ENCODE data around the gene KRTAP5-1.
"Not testable (repeated sequence)": the region's sequence is repeated elsewhere in the genome, so short reads cannot be mapped to it uniquely, and the experiment has no call there.

Gene KRTAP5-1, protein sequence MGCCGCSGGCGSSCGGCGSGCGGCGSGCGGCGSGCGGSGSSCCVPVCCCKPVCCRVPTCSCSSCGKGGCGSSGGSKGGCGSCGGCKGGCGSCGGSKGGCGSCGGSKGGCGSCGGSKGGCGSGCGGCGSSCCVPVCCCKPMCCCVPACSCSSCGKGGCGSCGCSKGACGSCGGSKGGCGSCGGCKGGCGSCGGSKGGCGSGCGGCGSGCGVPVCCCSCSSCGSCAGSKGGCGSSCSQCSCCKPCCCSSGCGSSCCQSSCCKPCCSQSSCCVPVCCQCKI
- 0 to 0.15 (median 0) reads per million in 4 donors for total RNA-seq

DNA sequence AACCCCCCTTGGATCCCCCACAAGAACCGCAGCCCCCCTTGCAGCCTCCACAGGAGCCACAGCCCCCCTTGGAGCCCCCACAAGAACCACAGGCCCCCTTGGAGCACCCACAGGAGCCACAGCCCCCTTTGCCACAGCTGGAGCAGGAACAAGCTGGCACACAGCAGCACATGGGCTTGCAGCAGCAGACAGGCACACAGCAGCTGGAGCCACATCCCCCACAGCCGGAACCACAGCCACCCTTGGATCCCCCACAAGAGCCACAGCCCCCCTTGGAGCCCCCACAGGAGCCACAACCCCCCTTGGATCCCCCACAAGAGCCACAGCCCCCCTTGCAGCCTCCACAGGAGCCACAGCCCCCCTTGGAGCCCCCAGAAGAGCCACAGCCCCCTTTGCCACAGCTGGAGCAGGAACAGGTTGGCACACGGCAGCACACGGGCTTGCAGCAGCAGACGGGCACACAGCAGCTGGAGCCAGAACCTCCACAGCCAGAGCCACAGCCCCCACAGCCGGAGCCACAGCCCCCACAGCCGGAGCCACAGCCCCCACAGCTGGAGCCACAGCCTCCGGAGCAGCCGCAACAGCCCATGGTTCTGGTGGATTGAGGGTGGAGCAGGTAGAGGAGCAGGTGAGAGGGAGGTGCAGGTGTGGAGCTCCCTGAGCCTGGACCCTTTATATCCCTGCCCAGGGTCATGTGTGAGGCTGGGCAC is at the start of gene KRTAP5-1:
Gene KRTAP5-1 (minus strand): TSS at position 623 of the 710 bp plus-strand sequence. CDS start 34 bp downstream, at position 589.
- DNase-seq, result not testable (repeated sequence)

DNA sequence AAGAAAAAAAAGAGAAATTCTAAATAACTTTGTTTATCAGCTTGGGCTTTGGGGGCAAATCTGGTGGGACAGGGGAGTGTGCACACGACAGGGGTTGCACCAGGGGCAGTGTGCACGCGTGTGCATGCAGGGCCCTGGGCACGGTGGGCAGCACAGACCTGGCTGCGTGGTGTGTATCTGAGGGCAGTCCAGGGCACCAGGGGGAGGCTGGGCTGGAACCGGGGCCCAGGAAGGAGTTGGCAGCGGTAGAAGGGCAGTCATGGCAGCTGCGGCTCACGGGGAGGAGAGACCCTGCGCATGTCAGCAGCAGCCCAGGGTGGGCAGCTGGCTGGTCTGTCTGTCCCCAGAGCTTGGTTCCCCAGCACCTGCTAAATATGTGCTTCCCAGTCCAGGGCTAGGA is 48.8 kb upstream of the KRTAP5-1 start:
- DNase-seq, result no peak

DNA sequence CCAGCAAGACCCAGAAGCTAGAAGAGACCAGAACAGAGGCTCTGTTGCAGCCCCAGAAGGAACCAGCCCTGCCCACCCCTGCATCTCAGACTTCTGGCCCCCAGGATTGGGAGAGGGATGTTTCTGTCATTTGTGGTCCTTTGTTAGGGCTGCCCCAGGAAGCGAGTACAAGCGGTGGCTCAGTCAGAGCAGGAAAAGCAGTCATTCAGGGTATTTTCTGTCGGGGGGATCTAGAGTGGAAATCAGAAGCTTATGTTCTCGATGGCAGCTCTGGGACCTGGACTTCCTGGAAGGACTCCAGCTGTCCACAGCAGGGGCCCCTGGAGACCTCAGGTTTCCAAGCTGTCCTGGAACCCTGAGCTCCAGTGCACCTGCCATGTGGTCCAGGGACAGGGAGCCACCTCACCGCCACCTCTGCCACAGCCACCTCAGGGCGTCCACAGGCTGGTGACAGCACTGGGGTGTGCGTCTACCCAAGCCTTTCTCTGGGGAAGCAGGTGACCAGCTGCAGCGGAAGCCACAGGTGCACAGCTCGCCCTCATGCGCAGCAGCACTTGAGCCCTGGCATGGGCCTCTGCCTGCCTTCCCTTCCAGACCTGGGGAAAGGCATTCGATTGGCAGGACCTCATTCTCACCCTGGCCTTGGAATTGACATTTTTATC is 47.1 kb upstream of the KRTAP5-1 start:
- DNase-seq, result no peak

DNA sequence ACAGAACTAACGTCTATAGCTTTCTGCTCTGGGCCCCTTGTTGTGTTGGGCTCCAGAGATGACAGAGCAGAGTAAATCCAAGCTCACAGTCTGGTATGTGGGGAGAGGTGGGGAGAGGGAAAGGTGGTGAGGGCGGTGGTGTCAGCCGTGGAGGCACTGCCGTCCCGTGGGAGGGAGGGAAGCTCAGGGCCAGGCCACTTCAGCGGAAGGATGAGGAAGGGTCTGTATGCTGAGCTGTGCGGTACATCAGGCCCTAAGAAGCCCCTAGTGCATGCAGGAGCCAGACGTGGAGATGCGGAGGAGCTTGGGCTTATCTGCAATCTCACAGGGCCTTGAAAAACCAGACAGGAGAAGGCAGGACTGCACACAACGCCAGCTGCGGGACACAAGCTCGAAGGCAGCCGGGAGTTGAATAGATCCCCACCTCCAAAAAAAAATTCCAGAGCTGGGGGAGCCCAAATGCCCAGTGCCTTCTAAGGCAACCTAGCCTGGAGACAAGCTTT is 46.0 kb upstream of the KRTAP5-1 start:
- DNase-seq, result no peak

DNA sequence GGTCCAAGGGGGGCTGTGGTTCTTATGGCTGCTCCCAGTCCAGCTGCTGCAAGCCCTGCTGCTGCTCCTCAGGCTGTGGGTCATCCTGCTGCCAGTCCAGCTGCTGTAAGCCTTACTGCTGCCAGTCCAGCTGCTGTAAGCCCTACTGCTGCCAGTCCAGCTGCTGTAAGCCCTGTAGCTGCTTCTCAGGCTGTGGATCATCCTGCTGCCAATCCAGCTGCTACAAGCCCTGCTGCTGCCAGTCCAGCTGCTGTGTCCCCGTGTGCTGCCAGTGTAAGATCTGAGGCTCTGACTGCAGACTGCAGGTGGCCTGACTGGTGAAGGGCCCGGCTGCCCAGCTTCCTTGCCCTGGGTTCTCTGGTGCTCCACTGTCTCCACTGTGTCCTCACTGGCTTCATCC is 45.2 kb upstream of the KRTAP5-1 start:
- no peak for DNase-seq

DNA sequence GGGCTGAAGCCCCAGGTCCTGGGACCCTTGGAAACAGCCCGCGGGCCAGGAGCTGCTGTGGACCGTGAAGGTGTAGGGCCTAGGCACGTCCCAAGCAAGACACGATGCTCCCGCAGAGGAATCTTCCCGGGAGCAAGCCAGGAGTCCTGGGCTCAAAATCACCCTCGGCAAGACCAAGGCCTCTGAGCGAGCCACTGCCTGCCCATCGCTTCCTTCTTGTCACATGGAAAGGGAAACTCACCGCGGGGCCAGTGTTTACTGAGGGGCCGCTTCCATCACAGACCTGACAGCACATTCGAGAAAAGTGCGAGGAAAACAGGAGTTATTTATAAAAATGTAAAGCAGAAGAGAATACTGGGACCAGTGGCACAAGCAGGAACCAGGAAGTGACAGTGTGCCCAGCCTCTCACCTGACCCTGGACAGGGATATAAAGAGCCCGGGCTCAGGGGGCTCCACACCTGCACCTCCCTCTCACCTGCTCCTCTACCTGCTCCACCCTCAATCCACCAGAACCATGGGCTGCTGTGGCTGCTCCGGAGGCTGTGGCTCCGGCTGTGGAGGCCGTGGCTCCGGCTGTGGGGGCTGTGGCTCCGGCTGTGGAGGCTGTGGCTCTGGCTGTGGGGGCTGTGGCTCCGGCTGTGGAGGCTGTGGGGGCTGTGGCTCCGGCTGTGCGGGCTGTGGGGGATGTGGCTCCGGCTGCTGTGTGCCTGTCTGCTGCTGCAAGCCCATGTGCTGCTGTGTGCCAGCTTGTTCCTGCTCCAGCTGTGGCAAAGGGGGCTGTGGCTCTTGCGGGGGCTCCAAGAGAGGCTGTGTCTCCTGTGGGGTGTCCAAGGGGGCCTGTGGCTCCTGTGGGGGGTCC is 44.5 kb upstream of the KRTAP5-1 start, which contains the start of gene KRTAP5-5:
Gene KRTAP5-5 (plus strand): TSS at position 450 of the 860 bp plus-strand sequence. CDS start 66 bp downstream, at position 516.
- DNase-seq, result no peak

DNA sequence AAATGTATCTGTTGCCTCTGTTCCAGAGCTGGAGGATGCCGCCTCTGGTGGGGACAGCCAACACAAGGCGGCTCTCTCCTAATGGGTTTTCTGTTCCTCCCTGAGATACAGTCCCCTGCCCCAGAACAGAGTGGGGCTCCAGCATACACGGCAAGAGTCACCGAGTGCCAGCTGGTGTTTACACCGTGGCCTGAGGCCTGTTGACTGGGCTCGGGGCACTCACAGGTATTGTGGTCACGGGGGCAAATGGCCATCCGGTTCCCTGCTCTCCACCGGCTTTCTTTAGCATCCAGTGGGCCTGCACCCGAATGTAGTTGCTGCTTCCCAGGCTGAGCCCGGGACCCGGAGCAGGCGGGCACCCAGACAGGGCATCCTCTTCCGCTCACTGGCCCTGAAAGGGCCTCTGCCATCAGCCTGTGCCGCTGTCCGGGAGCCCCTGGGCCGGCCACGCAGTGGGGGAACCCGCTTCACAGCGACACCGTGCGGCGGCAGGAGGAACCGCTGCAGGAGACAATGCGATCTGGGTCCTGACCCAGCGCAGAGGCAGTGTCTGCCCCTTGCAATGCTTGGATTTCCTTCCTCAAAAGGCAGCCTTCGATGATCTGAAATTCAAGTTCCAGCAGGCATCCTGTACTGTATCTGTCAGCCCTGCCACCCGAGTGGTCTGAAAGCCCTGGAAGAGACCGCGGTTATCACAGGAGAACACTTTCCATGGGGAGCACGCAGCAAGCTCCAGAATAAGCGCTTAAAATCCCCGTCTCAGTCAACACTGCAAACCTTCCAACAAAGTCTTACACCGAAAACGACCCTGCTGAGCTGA is 43.6 kb upstream of the KRTAP5-1 start:
- DNase-seq, result peak in 4 of 5 donors; percentile 30 to 53 (median 40)

DNA sequence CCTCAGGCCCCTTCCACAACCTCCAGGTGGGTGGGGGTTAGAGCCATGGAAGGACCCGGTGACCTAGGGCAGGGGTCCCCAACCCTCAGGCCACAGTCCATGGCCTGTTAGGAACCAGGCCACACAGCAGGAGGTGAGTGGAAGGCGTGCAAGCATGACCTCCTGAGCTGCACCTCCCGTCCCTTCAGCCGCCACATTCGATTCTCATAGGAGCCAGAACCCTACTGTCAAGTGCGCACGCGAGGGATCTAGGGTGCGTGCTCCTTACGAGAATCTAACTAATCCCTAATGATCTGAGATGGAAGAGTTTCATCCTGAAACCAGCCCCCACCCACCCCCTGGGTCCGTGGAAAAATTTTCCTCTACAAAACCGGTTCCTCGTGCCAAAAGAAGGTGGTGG is 40.5 kb upstream of the KRTAP5-1 start:
- DNase-seq, result no peak

DNA sequence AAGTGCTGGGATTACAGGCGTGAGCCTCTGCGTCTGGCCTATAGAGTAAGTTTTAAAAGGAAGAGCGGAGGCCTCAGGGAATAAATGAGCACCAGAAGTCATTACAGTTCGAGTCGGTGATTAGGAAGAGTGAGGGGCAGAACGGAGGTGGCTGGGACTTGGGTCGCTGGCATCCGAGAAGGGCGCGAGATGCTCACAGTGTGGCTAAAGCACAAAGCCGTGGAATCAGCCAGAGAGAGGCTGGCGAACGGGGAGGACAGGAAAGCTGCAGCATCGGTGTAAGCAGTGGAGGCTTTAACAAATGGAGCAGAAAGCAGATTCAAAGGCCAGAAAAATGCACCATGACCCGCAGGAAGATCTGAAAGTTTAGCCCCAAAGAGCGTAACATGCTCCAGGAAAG is 39.5 kb upstream of the KRTAP5-1 start:
- DNase-seq, result no peak

DNA sequence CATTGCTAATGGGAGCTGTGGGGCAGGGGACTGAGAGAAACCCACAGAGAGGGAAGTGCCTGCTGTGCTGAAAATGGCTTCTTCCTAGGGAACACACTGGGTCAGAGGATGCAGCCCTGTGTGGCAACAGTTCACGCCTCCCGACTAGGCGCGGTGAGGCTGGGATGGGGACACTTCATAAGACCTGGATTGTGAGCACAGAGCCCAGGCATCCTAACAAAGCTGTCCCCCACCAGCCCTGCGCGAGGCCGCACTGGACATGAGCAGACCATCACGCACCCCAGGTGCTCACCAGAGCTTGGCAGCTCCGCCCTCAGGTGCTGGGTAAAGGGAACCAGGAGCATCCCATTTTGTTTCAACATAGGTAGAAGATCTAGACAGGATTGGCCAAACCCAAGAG is 38.6 kb upstream of the KRTAP5-1 start:
- DNase-seq, result no peak

DNA sequence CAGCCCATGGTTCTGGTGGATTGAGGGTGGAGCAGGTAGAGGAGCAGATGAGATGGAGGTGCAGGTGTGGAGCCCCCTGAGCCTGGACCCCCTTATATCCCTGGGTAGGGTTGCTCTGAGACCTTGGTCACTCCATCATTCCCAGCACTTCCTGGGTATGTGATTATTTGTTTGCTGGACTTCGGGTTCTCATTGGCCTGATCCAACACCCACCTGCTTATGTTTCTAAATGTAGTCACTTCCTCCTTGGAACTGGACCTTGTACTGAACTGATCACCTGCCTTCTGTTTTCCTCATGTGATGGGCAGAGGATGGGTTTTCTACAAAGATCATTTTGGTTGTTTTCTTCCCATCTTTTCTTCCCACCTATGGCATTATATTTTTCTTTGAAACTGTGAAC is 37.0 kb upstream of the KRTAP5-1 start, which contains the start of gene KRTAP5-4:
Gene KRTAP5-4 (minus strand): TSS at position 53 of the 400 bp plus-strand sequence. CDS start 45 bp downstream, at position 8.
- no peak for DNase-seq

DNA sequence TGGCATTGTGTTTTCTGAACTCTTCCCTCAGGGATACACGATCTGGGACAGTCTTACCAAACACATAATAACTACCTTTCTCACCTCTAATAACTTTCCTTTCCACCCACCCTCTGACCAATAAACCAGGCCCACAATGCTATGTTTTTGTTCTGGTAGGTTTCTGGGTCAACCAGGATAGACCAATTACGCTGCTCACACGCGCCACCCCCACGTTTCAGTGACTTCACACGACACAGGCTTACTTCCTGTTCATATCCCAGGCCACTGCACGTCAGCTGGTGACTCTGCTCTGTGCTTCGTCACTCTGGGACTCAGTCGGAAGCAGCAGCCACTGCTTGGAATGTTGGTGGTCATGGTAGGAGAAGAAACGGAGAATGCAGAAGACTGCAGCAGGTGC is 34.4 kb upstream of the KRTAP5-1 start:
- no peak for DNase-seq

DNA sequence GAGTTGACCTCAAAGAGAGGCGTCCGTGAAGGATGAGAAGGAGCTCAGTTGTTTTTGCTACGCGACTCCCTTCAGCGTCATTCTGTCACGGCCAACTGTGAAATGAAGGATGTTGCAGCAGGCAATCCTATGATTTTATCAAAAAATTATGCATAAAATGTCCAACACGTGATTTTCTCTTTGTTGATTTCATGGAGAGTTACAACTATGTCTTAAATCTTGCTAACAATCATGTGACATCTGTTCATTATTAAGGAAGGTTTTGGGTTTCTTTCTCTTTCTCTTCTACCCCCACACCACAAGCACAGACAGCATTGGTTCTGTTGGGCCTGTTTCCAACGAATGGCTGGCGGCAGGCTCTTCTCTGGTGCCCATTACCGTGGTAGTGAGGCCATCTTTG is 33.1 kb upstream of the KRTAP5-1 start:
- no peak for DNase-seq

DNA sequence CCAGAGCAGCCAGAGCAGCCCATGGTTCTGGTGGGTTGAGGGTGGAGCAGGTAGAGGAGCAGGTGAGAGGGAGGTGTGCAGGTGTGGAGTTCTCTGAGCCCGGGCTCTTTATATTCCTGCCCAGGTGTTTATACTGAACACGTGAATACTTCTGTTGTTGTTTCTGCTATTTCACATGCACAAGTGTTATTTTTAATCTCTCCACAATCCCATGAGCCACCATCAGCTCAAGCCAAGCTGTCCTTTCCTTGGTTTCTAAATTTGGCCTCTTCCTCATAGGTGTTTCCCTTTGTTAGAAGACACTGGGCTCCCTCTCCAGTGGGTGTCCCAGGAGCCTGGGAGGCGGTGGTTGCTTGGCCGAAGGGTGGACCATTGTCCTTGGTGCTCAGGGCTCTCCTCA is 23.3 kb upstream of the KRTAP5-1 start, which contains the start of gene KRTAP5-3:
Gene KRTAP5-3 (minus strand): TSS at position 101 of the 400 bp plus-strand sequence. CDS start 78 bp downstream, at position 23.
- DNase-seq, result no peak

DNA sequence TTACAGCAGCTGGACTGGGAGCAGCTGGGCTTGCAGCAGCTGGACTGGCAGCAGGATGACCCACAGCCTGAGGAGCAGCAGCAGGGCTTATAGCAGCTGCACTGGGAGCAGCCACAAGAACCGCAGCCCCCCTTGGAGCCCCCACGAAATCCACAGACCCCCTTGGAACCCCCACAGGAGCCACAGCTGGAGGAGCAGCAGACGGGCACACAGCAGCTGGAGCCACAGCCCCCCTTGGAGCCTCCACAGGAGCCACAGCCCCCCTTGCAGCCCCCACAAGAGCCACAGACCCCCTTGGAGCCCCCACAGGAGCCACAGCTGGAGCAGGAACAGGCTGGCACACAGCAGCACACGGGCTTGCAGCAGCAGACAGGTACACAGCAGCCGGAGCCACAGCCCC is 22.8 kb upstream of the KRTAP5-1 start:
- DNase-seq, result not testable (repeated sequence)

DNA sequence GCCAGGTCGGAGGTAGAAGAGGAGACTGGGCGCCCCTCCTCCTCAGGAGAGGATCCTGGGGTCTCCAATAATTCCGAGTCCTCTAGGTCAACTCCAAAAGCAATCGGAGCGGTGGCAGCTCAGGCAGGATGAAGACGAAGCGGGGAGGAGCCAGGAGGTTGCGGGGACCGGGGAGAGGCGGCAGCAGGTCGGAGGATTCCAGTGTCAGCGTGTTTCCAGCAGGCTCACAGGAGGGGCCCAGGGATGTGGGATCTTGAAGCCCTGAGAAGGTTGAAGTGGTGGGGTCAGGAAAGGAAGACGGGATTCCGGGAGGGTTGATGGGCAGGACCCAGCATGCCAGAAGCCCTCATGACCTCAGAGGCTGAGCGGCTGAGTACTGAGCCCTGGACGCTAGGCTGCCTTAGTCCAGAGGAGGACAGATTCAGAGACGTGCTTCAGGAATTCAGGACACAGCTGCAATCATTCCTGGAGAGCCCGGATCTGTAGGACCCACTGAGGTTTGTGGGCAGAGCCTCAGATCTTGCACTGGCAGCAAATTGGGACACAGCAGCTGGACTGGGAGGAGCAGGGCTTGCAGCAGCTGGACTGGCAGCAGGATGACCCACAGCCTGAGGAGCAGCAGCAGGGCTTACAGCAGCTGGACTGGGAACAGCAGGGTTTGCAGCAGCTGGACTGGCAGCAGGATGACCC is 22.2 kb upstream of the KRTAP5-1 start:
- DNase-seq, result not testable (repeated sequence)

DNA sequence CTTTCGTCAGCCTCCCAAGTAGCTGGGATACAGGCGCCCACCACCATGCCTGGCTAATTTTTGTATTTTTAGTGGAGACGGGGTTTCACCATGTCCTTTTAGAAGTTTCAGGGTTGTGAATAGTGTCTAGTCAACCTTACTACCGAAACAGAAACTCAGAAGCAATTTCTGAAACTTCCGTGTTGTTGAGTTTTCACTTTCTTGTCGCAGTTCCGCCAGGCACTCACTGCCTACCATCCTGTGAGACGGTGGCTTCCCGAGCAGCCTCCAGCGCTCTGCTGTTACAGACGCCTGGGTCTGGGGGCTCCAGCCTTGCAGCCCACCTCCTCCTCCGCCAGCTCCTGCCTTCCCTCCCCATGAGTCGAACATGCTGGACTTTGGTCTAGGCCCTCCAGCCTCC is 20.8 kb upstream of the KRTAP5-1 start:
- DNase-seq, result peak in 1 of 5 donors; percentile 53

DNA sequence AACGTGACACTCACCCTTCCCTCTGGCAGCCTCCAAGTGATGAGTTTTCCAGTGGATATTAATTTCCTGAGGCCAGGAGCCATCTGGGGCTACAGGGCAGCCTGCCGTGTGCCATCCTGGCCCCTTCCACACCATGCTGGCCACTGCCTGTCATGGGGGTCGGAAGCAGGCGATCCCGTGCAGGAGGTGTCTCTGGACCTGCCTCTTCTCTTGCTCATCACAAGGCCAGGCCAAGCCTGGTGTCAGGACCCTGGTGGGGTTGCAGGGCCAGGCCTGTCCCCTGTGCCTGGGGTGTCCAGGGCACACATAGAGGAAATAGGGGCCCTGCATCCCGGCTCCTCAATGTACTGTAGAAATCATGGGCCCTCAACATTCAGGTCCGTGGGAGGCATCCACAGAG is 19.6 kb upstream of the KRTAP5-1 start:
- no peak for DNase-seq

DNA sequence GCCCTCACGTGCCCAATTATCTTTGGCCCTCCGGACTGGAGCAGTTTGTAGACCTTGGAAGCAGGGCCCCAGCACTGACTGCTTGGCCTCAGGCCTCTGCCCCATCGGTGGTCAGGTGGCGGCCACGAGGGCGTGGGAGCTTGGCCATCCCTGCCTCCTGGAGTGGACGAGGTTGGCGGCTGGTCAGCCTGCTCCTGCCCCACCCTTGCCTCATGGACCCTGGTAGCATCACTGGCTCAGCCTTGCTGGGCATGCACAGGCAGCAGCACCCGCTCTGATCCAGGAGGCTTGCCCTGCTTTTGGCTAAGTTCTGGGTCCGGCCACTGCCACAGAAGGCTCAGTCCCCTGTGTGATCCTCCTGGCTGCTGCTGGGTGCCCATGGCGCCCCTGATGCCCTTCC is 19.1 kb upstream of the KRTAP5-1 start:
- DNase-seq, result no peak

DNA sequence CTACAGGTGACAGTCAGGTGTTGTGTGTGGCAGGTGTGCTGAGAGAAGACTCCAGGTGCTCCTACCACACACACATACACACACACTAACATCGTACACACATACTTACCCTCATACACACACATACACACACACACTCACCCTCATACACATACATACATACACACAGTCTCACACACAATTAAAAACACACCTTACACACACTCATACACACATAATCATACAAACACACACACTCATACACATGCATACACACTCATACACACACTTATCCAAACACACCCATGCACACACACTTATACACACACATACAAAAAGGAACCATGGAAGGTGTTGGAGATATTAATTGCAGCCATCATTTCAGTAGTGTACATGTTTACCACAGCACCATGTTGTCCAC is 18.5 kb upstream of the KRTAP5-1 start:
- DNase-seq, result no peak

DNA sequence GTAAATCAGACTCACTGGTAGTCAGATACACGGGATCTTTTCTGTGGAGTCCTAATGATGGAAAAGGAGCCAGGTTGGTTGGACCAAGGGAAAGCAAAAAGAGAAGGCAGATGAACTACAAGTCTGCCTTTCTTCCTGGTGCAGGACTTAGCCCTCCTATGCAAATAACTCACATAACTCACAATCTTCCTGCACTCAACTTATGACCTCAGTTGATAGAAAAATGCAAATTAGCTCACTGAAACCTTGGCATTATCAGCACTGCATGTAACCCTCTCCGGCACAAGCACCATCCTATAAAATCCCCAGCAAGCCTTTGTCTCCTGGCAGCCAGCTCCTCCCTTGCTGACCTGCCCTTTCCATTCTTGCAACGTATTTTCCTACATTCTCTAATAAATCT is 16.6 kb upstream of the KRTAP5-1 start:
- not testable (repeated sequence) for DNase-seq

All from T-helper 1 cell (primary cell).